Left colon (tissue), 2 donors: ENCODE measurements around the gene FBXW5. TPM values are rescaled to one million over a fixed set of nuclear protein-coding genes. Genes with fewer than 3 reads are reported as not detected.

Experiments
- ATAC-seq: fragments of 200-7000 bp; cut with Tn5 transposase; one replicate; pipeline ENCODE4 v1.9.1; 2020; ENCODE audit warnings: mild to moderate bottlenecking, moderate library complexity
- DNase-seq, 2 donors: peaks; one replicate each; pipeline ENCODE4 v3.0.0-alpha.2; 2020
- intact Hi-C, 2 donors: fragments of 100-400 bp; cut with DNase I in 1 of 2; cut with micrococcal nuclease in 1 of 2; formaldehyde crosslinking; loops; one replicate each; pipeline versions ENCODE4 v1.11.2 to v1.14.0; 2022; cut with DNase I, micrococcal nuclease
- total RNA-seq, 2 donors: library from RNA; stranded (reverse); fragmentation: NEBNext Ultra II Directional; extraction: Animal tissue kit (Norgen Biotek cat#: 25700); gene quantifications; one replicate each; pipeline ENCODE4 v1.2.1, GENCODE V29; 2021
- donor health status: DM: no; HTN: no; CAD: no.
- donor health status: DM: yes; HTN: yes; CAD: no.

FBXW5 gene
- total RNA-seq, 2 donors from 2014 or later, result 167 to 195 TPM

DNA sequence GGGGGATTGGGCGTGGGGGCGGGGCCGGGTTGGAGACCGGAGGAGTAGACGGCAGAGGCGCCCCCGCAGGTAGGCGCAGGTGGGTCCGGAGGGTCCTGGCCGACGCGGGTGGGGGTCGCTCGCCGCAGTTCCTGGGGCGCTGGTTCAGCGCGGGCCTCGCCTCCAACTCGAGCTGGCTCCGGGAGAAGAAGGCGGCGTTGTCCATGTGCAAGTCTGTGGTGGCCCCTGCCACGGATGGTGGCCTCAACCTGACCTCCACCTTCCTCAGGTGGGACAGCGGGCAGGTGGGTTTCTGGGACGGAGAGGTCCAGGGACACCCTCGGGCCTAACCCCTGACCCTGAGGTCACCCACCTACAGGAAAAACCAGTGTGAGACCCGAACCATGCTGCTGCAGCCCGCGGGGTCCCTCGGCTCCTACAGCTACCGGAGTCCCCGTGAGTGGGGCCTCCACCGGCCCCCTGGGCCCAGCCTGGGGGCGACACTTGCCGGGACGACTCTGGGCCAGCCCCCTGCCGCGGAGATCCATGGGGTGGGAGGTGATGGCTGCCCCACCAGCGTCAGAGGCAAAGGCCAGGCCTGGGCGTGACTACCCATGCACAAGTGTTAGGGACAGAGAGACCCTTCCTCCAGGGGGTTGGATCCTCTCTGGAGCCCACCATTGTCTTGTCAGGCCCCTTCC lies 34.5 kb upstream of the FBXW5 start:
- intact Hi-C loops, result no loop called here
- DNase-seq (peak in 1 of 2 donors; percentile 46), ATAC-seq (no peak)

GRCh38 chr9:136978073-136978864 lies 33.7 kb upstream of the FBXW5 start:
- intact Hi-C loops, result no loop called here
- peak; percentile 70 to 78 for DNase-seq
- ATAC-seq, result peak; percentile 71

GRCh38 chr9:136977649-136978072 lies 33.1 kb upstream of the FBXW5 start:
- intact Hi-C loops, result no loop called here
- ATAC-seq (peak; percentile 15), DNase-seq (no peak)

DNA sequence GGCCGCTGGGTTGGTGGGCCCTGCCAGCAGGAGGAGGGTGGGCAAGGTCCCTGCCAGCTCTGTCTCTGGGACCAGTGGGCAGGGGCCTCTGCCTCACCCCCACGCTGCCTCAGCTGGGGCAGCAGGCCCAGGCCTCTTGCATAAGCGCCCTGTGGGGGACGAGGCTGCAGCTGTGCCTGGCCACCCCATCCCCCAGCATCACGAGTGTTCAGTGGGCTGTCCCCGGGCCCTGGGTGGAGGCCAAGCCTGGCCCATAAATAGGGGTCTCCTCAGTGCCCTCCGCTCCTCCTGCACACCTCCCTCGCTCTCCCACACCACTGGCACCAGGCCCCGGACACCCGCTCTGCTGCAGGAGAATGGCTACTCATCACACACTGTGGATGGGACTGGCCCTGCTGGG lies 32.7 kb upstream of the FBXW5 start, which contains the start of gene PTGDS:
Gene PTGDS, plus strand, starts transcription at position 282 of the 400 bp plus-strand sequence. Its CDS starts 75 bp downstream, at position 357.
- ATAC-seq, result no peak
- no peak for DNase-seq
- intact Hi-C loops, result no loop called here

- ATAC-seq (no peak), DNase-seq (no peak)
- intact Hi-C loops, result no loop called here
These were observed 31.1 kb upstream of the FBXW5 start for GRCh38 chr9:136975644-136976043.

GRCh38 chr9:136974817-136975535 lies 30.4 kb upstream of the FBXW5 start:
- DNase-seq, result no peak
- intact Hi-C loops, result no loop called here
- ATAC-seq, result peak; percentile 42

GRCh38 chr9:136973618-136974617 lies 29.4 kb upstream of the FBXW5 start:
- no peak for DNase-seq
- no peak for ATAC-seq
- intact Hi-C loops, result no loop called here

- no peak for ATAC-seq
These were observed 28.2 kb upstream of the FBXW5 start for GRCh38 chr9:136972743-136973142.

GRCh38 chr9:136972335-136972734 lies 27.8 kb upstream of the FBXW5 start:
- no peak for DNase-seq
- intact Hi-C loops, result no loop called here
- ATAC-seq, result no peak

More at GRCh38 chr9:136972743-136973142, 28.2 kb upstream of the FBXW5 start:
- intact Hi-C loops, result no loop called here
- no peak for DNase-seq

DNA sequence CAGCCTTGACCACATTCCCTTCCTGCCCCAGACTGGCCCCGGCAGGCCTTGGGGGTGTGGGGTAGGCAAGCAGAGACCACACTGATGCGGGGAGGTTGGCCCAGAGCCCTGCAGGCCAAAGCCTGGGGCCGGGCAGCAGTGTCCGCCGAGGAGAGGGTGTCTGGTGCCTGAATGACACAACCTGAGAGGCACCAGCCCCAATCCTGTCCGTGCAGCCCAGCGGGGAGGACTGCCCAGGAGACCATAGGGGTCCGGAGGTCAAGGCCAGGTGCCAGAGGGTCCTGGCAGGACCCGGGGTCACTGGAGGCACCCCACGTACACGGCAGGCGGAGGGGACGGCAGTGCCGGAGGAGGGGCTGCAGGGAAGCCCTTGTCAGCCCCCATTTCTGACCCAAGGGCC lies 27.2 kb upstream of the FBXW5 start:
- DNase-seq, result no peak
- no peak for ATAC-seq
- intact Hi-C loops, result no loop called here

DNA sequence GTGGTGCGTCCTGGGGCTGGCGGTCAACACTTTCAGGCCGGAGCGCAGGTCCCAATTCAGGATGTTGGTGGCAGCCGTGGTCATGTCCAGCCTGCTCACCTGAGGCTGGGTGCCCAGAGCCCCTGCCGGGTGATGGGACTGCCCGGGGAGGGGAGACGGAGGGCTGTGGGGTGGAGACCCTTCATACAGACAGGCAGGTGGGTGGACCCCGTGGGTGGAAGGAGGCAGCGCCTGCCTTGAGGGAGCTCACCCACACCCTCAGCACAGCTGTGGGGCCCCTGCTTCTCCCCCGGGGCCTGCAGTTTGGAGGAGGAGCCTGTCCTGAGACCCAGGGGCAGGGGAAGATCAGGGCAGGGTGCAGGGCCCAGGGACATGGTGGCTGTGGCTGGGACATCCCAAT lies 25.8 kb upstream of the FBXW5 start:
- DNase-seq, result no peak
- intact Hi-C loops, result no loop called here
- no peak for ATAC-seq

DNA sequence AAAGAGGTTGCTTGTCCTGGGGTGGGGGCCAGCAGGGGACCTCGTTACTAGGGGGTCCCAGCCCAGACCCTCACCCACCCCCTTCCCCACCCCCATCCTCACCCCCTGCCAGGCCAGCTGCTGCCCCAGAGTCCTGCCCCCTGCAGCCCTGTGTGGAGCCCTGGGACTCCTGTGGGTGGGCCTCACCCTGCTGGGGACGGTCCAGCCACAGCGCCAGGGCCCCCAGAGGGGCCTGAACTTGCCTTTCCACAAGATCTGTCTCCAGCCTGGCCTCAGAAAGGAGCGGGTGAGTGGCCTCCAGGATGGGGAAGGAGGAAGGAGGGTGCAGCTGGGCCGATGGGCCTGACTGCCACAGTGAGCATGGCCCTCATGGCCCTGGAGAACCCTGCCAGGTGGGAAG lies 25.2 kb upstream of the FBXW5 start:
- intact Hi-C loops, result no loop called here
- ATAC-seq (no peak), DNase-seq (no peak)

DNA sequence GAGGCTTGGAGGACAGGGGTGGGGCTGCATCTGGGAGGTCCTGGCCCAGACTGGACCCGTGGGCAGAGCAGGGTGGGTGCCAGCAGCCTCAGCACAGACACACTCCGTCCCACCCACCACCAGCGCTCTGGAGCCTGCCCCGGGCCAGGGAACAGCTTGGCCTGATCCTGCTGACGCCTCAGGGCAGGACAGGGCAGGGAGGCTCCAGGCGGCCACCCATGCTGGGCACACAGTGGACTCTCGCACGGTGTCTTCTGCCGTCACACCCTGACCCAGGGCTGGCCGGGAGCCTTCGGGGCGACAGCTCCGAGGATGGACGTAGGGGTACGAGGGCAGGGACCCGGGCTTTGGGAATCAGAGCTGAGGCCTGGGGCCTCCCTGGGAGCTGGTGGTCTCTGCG lies 24.6 kb upstream of the FBXW5 start:
- DNase-seq (no peak), ATAC-seq (no peak)
- intact Hi-C loops, result no loop called here

DNA sequence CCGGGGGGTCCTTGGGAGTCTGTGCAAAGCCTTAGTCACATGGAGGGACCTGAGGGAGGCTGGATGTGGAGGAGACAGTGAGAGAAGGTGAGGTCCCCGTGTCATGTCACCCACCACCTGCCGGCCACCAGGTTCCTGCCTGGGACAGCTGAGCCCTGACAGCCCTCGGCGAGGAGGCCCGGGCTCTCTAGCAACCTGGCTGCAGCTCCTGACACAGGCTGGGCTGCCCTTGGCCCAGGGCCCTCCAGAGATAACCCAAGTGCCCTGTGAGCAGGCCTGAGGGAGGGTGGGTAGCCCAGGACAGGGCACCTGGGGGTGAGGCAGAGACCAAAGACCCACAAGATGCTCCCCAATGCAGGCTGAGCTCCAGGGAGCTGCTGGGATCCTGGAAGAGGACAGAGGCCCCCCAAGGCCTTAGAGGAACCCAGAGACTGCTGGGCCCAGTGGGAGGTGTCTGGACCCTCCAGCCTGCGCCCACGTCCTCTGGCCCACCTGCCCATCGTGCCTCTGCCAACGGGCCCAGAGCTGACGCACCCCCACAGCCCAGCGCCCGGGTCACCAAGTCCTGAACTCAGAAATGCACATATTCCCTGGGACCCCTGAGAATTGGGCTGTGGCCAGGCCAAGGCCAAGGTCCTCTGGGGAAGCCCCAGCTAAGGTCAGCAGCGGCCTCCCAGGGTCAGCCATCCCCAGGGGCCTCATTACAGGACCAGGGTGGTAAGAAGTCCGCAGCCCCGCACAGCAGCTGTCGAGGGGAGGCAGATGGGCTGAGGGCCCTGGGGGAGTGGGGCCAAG lies 24.0 kb upstream of the FBXW5 start:
- ATAC-seq (no peak), DNase-seq (no peak)
- intact Hi-C loops, result no loop called here

- DNase-seq (no peak), ATAC-seq (no peak)
- intact Hi-C loops, result no loop called here
These were observed 21.4 kb upstream of the FBXW5 start for GRCh38 chr9:136965771-136966484.

GRCh38 chr9:136964833-136965422 lies 20.4 kb upstream of the FBXW5 start:
- DNase-seq, result no peak
- intact Hi-C loops, result no loop called here
- peak; percentile 4 for ATAC-seq
